Muscle of back (tissue), 11 donors: ENCODE results near the gene CEACAM4. TPM values are rescaled to one million over a fixed set of nuclear protein-coding genes. Genes with fewer than 3 reads are reported as not detected.

Experiments
- DNase-seq, 3 donors: peaks; one replicate each; pipeline versions ENCODE4 v3.0.0 to v3.0.0-alpha.2; 2013
- polyA plus RNA-seq, 10 donors: library from polyadenylated mRNA; unstranded; fragments of 120-200 nt; gene quantifications; one replicate each; pipeline ENCODE4 v1.2.1, GENCODE V29; 2013; ENCODE audit not compliant: insufficient read length in 10 of 10

Gene CEACAM4
- polyA plus RNA-seq, 10 donors = 0.12 to 0.52 (median 0.34) TPM; not detected in 6

DNA sequence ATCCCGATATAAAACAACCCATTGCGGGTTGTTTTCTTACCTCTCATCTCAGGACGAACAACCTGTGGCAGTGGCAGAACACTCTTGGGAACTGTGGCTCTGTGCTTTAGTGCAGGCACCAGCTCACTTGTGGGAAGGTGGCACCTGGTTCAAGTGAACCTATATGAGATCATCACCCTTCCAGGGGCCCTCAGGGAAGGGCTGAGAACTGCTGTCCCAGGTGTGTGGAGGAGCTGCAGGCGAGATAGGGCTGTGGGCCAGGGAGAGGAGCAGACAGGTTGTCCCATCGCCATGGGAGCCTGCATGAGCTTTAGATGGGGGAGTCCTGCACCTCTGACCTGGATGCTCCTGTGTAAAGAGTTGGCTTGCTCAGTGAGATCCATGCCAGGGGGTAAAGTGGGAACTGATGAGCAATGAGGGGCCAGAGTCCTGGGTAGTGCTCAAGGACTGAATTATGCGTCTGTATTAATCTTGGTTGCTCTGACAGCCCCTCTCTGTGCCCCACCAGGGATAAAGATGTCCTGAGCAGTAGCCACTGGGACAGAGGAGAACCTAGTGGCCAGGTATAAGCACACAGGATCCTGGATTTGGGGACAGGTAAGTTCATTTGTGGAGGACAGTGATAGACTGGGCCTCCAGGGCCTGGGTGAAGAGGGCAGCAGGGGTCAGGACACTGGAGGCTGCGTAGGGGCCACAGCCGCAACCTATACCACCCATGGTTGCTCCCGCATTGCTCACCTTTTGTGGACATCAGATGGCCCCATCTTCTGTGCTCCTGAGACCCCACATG is 8.7 kb downstream of the CEACAM4 start:
- DNase-seq = no peak

DNA sequence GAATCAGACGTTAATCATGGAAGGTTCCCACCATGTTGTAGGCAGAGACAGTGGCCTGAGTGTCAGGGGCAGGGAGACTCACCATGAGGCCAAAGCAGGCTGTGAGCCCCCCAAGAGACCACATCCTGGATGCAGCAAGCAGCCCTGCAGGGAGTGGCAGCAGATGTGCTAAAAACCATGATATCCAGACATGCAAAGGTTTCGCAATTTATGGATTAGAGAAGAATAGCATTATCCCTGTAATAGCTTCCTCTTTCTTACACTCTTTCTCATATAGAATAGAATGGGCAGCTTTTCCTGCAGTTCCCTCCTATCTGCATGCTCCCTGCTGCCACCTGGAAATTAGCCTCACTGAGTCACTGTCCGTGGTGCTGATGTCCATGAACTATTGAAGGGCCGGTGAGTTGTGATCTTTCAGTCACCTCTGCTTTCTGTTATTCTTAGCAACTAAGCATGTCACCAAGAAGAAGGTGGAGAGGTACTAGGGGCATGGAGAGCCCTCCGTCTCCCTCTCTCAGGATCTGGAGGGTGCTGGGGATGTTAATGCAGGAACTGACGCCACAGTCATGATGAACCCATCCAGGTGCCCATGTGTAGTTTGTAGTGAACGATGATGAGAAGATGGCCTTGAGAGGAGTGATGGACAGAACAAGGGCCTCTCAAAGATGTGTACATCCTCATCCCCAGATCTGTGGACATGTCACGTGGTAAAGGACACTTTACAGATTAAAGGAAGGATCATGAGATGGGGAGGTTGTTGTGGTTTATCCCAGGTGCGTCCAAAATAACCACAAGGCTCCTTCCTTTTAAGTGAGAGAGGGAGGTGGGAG is 9.9 kb downstream of the CEACAM4 start:
- peak in 2 of 3 donors; percentile 14 to 20 for DNase-seq

DNA sequence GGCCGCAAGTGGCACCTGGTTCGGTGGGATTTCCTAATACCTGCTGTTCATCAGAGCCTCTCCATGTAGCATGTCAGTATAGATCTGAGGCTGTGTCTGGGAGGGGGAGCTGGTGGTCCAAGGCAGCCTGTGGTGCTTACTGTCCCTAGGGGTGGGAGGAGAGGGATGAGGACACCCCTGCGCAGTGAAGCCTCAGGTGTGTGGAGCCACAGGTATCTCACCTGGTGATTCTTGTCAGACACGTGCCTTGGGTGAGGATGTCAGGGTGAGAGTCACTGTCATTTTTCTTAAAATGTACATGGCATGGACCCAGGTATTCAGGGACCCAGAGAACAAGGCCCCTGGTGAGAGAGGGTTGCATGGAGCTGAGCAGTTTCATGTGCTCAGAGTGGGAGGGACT is 11.7 kb downstream of the CEACAM4 start:
- no peak for DNase-seq

DNA sequence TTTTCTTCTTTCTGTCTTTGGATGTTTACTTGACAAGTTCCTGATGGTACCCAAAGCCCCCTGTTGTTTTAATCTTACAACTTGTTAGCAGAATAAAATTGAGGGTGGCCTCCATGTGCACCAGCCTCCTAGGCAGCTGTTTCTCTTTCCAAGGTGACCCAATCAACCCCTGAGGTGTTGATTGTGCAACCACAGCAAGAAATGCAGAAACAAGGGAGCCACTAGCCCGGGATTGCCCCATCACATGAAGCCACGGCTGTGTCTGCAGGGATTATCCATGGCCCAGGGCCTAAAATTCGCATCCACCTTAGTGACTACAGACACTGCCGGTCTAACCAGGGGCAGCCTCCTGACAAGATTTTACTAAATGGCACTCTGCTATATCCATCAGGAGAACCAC is 14.4 kb downstream of the CEACAM4 start:
- DNase-seq = no peak

DNA sequence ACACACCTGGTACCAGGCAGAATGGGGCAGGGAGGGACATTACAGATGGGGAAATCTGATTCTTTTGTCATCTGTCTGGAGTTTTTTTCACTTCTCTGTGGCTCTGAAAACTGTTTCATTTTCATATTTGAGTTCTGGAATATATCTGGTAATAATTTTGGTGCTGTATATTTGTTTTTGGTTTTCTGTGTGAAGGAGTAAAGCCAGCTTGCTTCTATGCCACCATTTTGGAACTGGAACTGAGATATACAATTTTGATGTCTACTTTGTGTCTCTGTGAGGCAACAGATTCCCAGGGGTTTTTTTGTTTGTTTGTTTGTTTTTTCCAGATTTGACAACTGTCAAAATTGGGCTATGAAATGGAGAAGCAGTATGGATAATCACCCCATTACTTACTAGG is 16.1 kb downstream of the CEACAM4 start:
- no peak for DNase-seq

DNA sequence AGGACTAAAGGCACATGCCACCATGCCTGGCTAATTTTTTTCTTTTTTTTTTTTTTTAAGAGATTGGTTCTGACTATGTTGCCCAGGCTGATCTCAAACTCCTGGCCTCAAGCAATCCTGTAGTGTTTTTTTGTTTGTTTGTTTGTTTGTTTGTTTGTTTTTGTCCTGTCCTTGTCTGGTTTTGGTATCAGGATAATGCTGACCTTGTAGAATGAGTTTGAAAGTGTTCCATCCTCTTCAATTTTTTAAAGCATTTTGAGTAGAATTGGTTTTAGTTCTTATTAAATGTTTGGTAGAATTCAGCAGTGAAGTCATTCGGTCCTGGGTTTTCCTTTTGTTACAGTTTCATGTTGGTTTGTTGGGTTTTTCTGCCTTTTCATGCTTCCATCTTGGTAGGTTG is 19.2 kb downstream of the CEACAM4 start:
- DNase-seq = no peak

DNA sequence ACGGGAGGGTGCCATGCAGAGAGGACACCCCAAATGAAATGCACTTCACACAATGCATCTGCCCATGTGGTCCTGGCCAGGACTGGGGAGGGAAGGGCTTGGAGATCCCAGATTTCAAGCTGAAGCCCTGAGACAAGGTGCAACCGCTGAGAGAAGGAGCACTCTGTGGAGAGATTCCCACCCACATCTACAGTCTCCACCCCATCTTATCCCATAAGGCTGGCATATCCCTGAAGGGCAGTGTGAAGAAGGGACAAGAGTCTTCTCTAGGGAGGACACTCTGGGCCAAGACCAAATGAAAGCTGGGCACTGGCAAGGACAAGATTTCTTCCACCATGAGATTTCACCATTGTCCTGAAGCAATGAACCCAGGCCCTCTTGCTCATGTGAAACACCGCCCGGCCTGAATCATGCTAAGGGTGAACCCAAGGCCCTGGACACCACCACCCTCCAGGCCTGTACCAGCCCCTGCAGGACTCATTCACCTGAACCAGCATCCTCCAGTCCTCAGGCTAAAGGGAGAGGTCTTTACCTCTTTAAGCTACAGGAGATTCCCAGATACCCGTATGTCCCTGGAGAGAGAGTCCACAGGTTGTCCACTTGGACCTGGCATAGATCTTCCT is 20.5 kb downstream of the CEACAM4 start:
- DNase-seq = no peak

DNA sequence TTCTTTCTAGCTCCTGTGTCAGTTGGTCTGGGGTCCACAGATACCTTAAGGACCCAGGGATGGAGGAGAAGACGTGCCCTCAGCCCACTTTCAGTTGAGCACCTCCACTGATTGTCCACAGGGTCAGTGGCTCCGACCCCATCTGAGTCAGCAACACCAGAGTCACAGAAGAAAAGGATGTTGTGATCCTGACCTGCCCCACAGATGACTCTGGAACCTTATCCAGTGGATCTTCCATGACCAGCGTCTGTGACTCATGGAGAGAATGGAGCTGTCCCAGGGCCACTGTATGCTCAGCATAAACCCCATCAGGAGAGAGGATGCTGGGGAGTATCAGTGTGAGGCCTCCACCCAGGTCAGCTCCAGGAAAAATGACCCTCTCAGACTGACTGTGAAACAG is 22.0 kb downstream of the CEACAM4 start:
- DNase-seq = no peak

DNA sequence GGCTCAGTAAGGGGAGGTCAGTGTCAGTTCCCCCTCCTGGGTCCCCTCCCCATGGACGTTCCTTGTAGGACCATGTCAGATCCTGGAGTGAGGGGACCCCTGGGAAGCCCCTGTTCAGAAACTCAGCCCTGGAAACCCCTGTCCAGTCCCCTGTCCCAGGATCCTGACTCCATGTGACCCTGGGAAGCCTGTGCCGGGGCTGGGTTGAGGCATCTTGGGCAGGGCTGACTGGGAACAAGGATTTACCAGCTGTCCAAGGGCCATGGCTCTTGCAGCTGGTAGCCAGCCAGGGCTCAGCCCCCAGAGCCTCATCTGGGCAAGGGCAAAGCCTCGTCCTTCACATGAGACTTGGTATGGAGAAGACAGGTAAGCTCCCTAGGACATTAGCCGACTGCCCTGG is 25.1 kb downstream of the CEACAM4 start:
- no peak for DNase-seq

DNA sequence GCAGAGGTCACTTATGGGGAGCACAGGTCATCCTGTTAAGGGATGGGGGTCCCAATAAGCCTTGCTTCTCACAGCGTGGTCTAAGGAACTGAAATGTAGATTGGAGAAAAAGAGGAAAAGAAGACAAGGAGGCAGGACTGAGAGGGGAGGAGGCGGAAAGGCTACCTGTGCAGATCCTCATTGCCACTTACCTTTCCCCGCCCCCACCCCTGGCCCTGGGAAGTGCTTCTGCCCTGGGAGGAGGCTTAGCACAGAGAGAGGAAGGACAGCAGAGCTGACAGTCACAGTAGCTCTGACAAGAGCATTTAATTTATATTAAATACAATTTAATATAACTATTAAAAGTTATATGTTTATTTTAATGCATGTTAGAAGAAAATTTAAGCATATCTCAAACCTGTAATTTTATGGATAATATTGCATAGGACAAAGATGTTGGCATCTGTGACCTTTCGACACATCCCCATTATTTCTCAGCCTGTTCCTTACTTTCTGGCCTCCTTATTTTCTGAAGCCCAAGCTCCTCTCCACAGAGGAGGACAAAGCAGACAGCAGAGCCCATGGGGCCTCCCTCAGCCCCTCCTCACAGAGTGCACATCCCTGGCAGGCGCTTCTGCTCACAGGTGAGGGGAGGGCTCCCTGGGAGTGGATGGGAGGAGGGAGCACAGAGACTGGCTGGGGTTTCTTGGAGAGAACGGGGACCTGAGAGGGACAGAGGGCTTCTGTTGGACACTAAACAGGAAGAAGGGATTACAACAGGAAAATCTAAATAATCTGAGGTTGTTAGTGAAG is 27.5 kb downstream of the CEACAM4 start:
- DNase-seq = no peak

DNA sequence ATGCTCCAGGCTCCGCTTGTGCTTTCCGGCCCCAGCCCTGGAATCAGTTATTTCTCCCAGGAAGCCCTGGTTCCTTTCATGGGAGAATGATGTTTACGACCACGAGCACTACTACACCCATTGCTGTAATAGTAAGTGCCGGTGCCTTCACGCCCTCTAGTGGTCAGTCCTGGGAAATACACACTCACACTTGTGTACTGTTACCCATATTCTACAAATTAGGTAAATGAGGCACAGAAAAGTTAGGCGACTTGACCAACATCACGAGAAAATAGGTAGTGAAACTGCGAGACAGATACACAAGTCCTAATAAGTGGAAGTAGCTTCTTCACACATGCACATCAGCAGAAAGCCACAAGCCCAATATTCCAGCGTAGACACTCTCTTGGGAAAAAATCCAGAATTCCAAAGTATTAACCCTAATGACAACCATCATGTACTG is 29.3 kb downstream of the CEACAM4 start:
- DNase-seq = peak; percentile 42 to 69 (median 47)

DNA sequence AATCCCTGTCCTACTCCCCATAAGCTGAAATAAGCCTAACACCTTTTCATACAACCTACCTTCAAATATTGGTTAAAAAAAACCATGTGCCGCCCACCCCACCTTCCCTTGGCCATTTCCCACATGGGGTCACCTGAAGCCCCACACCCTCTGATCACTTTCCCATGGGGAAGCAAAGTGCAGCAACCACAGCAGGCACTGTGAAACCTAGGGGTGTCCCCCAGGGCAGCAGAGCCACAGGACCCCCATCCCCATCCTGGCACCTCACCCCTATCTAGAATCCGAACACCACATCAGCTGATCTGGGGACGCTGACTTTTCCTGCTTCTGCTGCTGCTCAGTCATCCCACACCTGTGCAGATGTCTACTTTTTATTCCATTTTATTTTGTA is 31.0 kb downstream of the CEACAM4 start:
- DNase-seq = no peak

DNA sequence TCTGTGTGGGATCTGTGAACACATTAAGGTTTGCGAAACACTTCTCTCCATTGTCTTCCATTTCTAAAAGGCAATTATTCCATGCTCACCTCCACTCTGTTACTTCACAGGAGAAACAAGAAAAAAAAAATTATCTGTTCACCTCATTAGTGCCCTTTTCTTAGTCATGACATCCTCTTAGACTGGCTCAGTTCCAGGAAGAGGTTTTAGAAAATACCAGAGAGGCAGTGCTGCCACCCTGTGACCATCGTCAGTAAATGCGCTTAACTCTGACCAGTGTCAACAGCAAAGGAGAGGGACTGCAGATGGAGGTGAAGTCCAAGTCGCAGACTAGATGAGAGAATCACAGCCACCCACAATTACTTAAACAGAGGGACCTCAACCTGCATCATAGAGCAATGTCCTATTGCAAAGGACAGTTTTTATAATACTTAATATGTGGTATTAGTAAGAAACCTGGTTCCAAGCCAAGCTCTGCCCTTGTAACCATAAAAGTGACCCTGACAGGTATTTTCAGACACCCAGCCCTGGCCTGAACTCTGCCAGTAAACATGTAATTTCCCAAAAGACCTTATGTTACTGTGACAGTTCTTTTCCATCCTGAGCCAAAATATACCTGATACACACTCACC is 31.5 kb downstream of the CEACAM4 start:
- peak; percentile 46 to 49 (median 48) for DNase-seq

DNA sequence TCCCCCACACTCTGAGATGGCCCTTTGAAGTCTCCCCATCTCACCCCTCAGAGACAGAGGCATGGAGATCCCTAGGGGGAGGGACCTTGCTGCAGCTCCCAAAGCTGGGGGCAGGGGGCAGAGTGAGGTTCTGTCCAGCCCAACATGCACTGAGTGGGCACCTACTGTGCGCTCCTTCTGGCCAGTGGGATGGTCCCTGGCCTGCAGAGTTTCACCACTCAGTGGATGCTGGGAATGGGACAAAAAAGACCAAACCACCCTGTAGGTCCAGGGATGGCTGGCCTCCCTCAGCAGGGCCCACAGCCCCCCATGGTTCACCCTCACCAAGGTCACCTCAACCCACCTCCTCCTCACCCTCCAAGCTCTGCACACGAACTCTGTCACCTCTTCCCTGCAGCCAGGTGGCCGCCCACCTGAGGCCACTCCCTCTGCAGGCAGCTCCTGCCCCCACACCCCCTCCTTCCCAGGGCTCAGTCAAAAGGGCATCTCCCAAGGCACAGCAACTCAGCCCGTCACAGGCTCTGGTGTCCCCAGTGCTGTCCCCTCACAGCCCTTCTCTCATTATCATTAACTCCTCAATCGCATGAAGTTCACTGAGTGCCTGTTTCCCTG is 34.8 kb downstream of the CEACAM4 start:
- DNase-seq = no peak

DNA sequence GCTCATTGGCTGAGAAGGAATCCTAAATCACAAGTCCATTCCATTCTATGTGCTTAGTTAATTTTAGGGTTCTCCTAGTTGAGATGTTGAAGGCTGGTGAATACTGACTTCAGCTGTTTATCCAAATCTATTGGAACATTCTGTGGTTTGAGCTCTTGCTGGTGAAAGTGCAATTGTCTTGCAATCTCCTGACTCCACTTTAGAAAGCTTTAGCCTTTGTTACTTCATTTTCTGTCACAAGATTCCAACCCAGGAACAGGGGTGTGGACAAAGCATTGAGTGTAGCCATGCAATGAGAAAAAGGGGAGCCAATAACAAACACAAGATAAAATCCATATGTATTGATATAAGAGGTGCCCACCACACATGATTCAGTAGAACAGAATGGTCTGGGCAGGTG is 35.9 kb downstream of the CEACAM4 start:
- DNase-seq = no peak

DNA sequence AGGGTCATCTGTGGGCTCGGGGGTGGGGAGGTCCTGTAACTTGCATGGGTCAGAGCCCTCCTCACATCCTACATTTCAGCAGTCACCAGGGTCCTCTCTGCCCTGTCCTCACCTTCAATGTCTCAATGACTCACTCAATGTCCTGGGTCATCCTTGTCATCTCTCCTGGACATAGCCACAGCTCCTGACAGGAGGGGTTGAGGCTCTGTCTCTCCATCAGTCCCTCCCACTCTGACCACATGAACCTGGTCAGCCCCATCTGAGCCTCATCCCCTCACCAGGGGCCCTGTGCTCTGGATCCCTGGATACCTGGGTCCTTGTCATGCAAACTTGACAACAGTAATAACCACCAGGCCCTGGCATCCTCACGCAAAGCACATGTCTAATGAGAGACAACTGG is 37.5 kb downstream of the CEACAM4 start:
- no peak for DNase-seq

DNA sequence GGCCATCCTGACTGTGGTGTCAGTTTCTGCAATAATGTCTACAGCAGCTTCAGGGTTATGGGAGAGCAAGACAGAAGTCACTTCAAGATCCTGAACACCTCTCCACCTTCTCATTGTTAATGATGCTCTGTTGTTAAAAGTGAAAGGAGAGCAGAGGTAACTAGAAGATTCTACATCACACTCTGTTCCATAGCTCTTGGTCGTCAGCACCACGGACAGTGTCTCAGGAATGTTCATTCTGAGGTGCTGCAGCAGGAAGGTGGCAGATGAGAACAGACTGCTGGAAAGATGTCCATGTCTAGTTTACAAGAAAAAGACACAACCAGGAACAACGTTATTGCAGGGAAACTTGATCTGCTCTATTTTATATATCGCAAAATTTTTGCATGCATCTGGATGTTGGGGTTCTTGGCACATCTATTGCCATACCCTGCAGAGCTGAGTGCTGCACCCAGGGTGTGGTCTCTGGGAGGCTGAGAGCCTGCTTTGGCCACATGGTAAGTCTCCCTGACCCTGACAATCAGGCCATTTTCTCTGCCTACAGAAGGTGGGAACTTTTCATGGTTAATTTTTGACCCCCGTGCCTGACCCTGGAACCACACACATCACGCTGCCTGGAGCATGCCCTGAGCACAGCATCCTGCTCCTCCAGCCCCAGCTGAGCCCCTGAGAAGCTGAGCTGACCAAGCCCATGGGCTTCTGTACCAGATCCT is 38.2 kb downstream of the CEACAM4 start:
- DNase-seq = peak in 2 of 3 donors; percentile 11 to 41

DNA sequence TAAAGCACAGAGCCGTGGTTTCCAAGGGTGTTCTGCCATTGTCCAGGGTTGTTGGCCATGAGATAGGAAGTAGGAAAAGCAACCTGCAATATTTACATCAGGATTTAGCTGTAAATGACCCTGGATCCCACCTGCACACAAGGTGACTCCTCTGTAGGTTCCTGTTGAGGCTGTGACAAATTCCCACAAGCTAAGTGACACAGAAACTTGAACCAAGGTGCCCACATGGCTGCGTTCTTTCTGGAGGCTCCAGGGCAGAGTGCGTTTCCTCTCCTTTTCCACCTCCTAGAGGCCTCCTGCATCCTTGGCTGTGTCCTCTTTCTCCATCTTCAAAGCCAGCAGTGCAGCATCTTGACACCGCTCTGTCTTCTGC is 39.0 kb downstream of the CEACAM4 start:
- no peak for DNase-seq

DNA sequence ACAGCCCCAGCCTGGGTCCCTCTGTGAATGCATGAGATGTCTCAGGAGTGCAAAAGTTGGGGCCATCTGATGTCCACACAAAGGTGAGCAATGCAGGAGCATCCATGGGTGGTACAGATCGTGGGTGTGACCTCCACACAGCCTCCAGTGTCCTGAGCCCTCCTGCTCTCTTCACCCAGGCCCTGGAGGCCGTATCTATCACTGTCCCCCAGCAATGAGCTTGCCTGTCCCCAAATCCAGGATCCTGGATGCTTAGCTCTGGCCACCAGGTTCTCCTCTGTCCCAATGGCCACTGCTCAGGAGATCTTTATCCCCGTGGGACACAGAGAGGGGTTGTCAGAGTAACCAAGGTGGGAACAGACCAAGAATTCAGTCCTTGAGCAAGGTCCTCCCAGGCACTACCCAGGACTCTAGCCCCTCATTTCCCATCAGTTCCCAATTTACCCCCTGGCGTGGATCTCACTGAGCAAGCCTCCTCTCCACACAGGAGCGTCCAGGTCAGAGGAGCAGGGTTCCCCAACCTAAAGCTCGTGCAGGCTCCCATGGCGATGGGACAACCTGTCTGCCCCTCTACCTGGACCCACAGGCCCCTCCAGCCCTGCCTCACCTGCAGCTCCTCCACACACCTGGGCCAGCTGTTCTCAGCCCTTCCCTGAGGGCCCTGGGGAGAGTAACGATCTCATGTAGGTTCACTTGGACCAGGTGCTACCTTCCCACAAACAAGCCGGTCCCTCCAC is 39.6 kb downstream of the CEACAM4 start:
- no peak for DNase-seq

DNA sequence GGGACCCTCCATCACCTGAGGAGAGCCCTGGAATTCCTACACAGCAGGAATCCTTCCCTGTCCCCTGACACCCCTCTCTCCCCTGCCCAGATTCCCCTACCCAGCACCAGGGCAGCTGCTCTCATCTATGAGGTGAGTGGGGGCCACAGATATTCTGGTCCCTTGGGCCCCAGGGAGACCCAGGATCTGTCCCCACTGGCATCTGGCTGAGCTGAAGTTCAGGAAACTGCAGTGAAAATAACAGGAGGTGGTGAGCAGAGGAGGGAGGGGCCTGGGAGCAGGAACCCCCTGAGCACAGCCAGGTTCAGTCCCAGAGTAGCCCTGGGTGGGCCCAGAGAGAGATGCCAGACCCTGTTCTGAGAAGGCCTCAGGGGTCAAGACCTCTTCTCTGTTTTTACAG is 40.8 kb downstream of the CEACAM4 start:
- DNase-seq = no peak
